Rectal smooth muscle tissue (tissue), 1 donor: ENCODE measurements around the gene KRTAP10-1.

Experiments used
- H3K27ac ChIP-seq: one replicate; pipeline ENCODE4 v1.7.0; 2013; ENCODE audit warnings: low read depth, low read length, inconsistent platforms
- H3K27me3 ChIP-seq: one replicate; pipeline ENCODE4 v1.7.0; 2013; ENCODE audit warnings: low read length; ENCODE audit not compliant: control insufficient read depth, insufficient read depth
- H3K36me3 ChIP-seq: one replicate; pipeline ENCODE4 v1.7.0; 2013; ENCODE audit warnings: low read length; ENCODE audit not compliant: control insufficient read depth, insufficient read depth
- H3K4me1 ChIP-seq: one replicate; pipeline ENCODE4 v1.7.0; 2013; ENCODE audit warnings: low read length; ENCODE audit not compliant: control insufficient read depth, insufficient read depth
- H3K4me3 ChIP-seq: one replicate; pipeline ENCODE4 v1.7.0; 2013; ENCODE audit warnings: low read length
- H3K9ac ChIP-seq: one replicate; pipeline ENCODE4 v1.7.0; 2013; ENCODE audit warnings: low read length

KRTAP10-1 gene

DNA sequence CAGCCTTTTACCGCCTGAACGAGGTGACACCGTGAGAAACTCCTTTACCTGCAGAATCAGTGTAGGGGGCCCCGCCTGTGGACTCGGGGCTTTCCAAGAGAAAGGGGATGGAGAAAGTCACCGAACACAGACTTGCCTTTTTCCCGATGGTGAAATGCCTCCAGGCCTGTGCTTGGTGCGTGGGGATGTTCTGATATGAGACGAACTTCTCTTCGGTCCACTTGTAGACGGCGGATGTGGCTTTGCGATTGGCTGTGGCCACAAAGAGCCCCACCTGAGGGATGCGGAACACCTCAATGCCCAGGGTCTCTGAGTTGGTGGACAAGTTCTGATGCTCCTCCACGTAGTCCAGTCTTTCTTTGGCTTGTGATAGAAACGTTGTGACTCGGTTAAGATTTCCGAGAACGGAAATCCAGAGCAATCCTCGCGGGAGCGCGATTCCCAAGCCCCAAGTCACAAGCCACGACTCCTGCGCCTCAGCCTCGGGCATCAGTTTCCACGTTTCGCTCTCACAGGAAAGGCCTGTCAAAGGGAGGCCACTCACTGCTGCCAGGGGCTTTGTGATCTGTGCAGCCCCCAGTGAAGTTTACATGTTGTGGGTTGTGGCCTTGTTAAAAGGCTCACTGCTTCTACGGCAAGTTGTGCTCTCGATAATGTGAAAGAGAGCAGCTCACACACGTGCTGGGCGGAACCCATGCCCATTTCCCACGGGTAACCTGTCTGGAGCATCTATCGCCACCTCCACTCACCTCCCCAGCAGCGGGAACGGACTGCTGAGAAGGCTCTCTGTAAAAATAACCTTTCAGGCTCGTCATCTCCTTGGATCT, 12.6 kb downstream of the KRTAP10-1 start:
- Histone ChIP-seq H3K27ac (no peak overlapping the region), H3K27me3 (peaks cover 2% of the 10 kb centered on the region), H3K4me3 (no peak overlapping the region), H3K36me3 (no peaks in the 10 kb centered on the region), H3K4me1 (no peaks in the 10 kb centered on the region), H3K9ac (no peak overlapping the region)

DNA sequence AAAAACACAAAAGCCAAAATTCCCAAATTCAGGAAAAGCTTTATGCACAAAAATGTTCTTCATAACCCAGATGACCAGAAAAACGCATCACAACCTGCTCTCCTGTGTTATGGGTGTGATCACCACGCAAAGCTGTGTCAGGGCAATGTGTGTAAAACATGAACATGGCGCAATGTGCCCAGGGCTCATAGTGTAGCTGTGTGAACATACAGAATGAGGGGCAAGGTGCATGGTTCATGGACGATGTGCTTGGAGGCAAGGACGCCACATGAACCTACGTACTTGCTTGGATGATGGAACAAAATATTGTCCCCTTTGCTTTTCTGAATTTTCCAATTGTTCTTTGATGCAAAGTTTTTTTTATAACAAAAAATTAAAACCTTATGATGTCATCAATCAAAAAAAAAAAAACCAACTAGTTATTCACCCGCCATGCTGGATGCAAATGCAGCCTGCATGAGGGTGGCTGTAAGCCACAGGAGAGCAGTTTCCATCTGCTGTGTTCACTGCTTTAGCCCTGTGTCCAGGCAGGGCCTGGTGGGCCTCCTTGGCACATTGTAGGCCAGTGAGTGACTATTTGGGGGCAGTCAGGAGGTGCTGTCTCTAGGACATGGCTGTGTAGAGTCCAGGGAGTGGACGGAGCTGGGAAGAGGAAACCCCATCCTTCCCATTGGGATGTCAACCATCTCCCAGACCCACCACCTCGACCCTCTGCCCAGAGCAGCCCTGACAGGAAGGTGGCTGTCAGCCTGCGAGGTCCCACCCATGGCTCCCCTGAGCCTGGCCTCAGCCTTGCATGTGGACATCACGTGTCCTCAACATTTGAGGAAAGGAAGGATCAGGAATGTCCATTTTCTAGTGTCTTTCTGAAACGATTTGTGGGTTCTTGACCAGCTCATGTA, 13.6 kb downstream of the KRTAP10-1 start:
- no peaks in the 10 kb centered on the region for H3K4me1 ChIP-seq
- no peaks in the 10 kb centered on the region for H3K36me3 ChIP-seq
- no peak overlapping the region for H3K4me3 ChIP-seq
- H3K27me3 ChIP-seq, result peaks cover 2% of the 10 kb centered on the region
- H3K9ac ChIP-seq, result no peak overlapping the region
- H3K27ac ChIP-seq, result no peak overlapping the region

DNA sequence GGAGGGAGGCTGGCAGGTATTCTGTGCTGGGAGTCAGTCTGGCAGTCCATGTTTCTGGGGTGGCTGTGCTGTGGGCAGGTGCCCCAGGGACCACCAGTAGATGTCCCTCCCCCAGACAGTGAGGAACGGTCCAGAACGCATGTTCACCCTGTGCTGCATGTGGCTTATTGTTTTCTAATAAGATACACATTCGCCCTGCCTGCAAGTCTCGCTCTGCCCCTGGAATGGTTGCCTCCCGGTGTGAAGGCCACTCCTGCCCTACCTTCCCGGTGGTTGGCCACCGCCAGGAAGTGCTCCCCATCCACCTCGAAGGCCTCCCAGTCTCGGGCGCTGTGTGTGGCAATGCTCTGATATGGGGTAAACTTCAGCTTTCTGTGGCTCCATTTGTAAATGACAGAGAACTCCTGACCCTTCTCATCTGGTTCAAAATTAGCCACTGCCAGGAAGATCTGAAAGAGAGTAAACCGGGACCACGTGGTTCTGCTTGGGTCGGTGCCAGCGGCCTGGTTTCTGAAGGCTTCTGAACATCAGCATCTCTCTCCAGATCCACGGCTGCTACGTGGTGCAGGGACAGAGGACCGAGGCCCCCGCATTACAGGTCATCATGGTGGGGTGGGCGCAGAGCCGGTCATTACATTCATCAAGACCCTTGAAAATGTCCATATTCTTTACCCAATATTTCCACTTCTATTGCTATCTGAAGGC, 14.5 kb downstream of the KRTAP10-1 start:
- Histone ChIP-seq H3K36me3 (no peaks in the 10 kb centered on the region), H3K4me3 (no peak overlapping the region), H3K27me3 (no peaks in the 10 kb centered on the region), H3K4me1 (no peaks in the 10 kb centered on the region), H3K9ac (no peak overlapping the region), H3K27ac (no peak overlapping the region)

DNA sequence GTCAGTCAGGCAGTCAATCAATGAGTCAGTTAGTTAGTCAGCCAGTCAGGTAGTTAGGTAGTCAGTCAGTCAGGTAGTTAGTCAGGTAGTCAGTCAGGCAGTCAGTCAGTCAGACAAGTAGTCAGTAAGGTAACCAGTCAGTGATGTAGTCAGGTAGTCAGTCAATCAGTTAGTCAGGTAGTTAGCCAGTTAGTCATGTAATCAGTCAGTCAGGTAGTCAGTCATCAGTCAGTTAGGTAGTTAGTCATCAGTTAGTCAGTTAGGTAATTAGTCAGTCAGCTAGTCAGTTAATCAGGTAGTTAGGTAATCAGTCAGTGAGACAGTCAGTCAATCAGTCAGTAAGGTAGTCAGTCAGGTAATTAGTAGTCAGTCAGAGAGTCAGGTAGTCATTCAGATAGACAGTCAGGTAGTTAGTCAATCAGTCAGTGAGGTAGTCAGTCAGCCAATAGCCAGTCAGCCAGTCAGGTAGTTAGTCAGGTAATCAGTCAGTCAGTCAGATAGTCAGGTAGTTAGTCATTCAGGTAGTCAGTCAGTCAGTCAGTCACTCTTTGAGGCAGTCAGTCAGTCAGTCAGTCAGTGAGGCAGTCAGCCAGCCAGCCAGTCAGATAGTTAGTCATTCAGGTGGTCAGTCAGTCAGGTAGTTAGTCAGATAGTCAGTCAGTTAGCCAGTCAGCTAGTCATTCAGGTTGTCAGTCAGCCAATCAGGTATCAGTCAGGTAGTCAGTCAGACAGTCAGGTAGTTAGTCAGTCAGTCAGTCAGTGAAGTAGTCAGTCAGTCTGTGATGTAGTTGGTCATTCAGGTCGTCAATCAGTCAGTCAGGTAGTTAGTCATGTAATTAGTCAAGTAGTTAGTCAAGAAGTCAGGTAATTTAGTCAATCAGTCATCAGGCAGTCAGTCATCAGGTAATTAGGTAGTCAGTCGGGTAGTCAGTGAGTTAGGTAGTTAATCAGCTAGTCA, 15.3 kb downstream of the KRTAP10-1 start:
- H3K27ac ChIP-seq, result no peak overlapping the region
- no peaks in the 10 kb centered on the region for H3K27me3 ChIP-seq

DNA sequence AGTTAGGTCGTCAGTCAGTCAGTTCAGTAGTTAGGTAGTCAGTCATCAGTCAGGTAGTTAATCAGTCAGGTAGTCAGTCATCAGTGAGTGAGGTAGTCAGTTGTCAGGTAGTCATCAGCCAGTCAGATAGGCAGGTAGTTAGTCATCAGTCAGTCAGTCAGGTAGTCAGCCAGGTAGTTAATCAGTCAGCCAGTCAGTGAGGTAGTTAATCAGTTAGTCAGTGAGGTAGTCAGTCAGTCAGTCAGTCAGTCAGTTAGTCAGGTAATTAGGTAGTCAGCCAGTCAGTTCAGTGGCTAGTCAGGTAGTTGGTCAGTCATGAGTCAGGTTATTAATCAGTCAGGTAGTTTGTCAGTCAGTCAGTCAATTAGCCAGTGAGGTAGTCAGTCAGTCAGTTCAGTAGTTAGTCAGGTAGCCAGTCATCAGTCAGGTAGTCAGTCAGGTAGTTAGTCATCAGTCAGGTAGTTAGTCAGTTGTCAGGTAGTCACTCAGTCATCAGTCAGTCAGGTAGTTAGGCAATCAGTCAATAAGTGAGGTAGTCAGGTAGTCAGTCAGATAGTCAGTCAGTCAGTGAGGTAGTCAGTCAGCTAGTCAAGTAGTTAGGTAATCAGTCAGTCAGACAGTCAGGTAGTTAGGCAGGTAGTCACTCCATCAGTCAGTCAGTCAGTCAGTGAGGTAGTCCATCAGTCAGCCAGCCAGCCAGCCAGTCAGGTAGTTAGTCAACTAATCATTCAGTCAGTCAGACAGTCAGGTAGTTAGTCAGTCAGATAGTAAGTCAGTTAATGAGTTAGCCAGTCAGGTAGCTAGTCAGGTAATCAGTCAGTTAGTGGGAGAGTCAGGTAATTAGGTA, 16.2 kb downstream of the KRTAP10-1 start:
- H3K4me1 ChIP-seq, result no peaks in the 10 kb centered on the region
- H3K36me3 ChIP-seq, result no peaks in the 10 kb centered on the region
- H3K27me3 ChIP-seq, result no peaks in the 10 kb centered on the region
- H3K27ac ChIP-seq, result no peak overlapping the region
- no peak overlapping the region for H3K4me3 ChIP-seq
- H3K9ac ChIP-seq, result no peak overlapping the region

More for the DNA sequence above, 15.3 kb downstream of the KRTAP10-1 start:
- Histone ChIP-seq H3K4me1 (no peaks in the 10 kb centered on the region), H3K4me3 (no peak overlapping the region), H3K36me3 (no peaks in the 10 kb centered on the region), H3K9ac (no peak overlapping the region)

DNA sequence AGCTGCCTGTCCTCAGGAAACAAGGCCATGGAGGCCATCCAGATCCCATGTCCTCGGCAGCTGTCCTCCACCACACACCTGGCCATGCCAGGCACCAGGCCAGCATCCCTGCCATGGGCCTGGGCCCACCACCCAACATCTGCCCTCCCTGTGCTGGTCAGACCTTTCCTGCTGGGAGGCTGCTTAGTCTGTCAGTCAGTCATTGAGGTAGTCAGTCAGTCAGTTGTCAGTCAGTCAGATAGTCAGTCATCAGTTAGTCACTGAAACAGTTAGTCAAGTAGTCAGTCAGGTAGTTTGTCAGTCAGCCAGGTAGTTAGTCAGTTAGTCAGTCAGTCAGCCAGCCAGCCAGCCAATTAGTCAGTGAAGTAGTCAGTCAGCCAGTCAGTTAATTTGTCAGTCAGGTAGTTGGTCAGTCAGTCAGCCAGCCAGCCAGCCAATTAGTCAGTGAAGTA, 17.2 kb downstream of the KRTAP10-1 start:
- H3K27ac ChIP-seq, result no peak overlapping the region
- H3K4me3 ChIP-seq, result no peak overlapping the region
- H3K27me3 ChIP-seq, result no peaks in the 10 kb centered on the region
- no peaks in the 10 kb centered on the region for H3K36me3 ChIP-seq
- no peaks in the 10 kb centered on the region for H3K4me1 ChIP-seq
- H3K9ac ChIP-seq, result no peak overlapping the region

DNA sequence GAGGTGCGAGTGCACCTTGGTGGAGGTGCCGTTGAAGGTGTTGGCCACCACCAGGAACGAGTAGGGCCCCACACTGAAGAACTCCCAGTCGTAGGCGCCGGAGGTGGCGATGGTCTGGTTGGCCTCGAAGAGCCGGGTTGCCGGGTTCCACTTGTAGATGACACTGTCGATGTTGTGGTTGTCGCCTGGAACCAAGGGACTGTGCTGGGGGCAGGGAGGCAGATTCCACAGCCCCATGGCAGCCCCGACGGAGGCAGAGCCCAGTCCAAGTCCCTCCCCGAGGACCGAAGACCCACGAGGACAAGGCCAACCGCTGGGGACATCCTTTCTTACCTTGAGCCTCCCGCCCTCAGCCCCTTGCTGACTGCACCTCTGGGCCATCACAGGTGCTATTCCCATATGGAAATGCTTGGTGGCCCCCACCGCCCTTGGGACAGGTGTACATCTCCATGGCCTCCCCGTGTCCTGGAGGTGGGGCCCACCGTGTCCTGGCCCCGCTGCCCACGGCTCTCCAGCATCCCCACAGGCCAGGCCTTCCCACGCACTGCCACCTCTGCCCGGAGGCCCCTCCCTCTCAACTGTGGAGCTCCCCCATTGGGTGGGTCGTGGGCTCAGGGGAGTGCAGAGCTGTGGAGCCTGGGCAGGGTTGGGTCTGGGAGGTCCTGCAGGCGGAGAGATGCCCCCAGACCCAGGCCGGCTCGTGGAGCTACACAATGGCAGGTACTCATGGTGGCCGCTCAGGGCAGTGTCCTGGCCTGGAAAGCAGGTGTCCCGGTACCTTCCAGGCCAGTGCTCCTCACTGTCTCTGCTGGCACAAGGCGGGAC, 17.9 kb downstream of the KRTAP10-1 start:
- H3K4me1 ChIP-seq, result no peaks in the 10 kb centered on the region
- H3K4me3 ChIP-seq, result no peak overlapping the region
- no peaks in the 10 kb centered on the region for H3K27me3 ChIP-seq
- no peak overlapping the region for H3K9ac ChIP-seq
- no peak overlapping the region for H3K27ac ChIP-seq
- no peaks in the 10 kb centered on the region for H3K36me3 ChIP-seq

DNA sequence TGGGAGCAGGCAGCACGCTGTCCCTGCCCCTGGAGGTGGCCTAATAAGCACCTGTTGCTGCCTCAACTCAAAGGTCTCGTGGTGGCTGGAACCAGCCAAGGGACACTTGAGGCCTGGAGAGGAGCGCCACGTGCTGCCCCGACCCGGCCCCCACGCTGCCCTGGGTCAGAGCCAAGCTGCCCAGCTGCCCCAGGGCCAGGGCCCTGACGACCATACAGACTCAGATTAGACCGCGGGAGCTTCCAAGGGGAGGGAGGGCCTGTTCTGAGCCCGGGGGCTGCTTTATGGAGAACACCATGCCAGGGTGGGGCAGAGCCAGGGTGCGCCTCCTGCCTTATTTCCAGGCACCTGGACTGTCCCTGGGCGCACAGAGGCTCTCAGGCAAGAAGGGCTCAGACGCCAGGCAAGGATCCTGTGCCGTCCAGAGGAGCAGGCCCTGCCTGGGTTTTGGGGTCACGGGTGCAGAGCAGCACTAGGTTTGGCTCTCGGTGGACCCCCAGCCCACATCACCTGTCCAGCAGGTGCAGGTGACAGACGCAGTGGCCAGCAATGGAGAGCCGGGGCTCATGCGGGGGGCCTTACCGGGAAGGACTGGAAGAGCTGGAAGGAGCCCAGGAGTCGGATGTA, 18.6 kb downstream of the KRTAP10-1 start:
- H3K9ac ChIP-seq, result no peak overlapping the region
- no peak overlapping the region for H3K27ac ChIP-seq
- H3K36me3 ChIP-seq, result no peaks in the 10 kb centered on the region
- no peaks in the 10 kb centered on the region for H3K4me1 ChIP-seq
- no peak overlapping the region for H3K4me3 ChIP-seq
- H3K27me3 ChIP-seq, result no peaks in the 10 kb centered on the region

DNA sequence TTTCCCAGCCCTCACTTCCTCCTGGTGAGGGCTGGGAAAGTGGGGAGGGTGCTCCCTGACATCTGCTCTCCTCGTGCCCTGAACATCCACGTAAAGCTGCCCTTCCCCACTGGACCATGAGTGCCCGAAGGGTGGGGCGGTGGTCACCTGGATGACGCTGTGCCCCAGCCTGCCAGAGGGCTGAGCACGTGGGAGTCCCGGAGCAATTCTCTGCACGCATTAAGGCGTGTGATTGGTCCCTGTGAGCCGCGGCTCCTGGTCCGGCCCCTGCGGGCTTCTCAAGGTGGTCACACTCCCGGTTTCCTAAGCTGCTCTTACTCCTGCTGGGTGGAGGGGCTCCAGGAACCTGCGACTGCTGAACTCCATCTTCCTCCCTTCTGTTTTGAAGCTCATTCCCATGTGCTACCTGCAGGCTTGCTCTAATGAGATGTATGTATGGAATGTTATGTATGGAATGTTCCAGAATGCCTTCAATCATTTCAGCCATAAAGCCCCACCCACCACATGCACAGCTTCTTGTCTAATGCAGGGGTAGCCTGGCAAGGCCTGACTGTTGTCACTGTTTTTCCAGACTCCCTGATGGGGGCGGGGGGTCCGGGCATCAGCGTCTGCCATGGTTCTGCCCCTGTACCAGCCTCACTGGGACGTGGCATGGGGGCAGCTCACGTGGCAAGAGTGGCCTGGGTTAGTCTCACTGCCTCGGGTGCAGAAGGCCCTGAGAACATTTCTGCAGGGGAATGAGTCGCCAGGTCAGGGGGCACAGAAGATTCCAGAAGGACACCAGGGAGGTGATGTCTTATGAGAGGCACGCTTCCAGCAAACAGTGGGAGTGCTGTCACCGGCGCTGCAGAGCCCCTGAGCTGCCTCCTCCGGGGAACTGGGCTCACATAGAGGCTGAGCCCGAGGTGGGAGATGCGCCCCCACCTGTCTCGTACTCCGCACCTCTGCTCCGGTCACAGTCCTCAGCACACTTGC, 19.4 kb downstream of the KRTAP10-1 start:
- Histone ChIP-seq H3K27ac (no peak overlapping the region), H3K9ac (no peak overlapping the region), H3K27me3 (no peaks in the 10 kb centered on the region), H3K4me3 (no peak overlapping the region), H3K36me3 (no peaks in the 10 kb centered on the region), H3K4me1 (no peaks in the 10 kb centered on the region)
